GM18858 (cell line): Measurements from ENCODE around the gene PCIF1.

Experiments used
- ATAC-seq: cut with Tn5 transposase; IDR thresholded peaks from one replicate; pipeline ENCODE4 v1.9.1; 2021; ENCODE audit not compliant: unreplicated experiment

PCIF1 gene

GRCh38 chr20:45904583-45905504 lies 29.6 kb upstream of the PCIF1 start:
- ATAC-seq: no peak

- no peak for ATAC-seq
These were observed 28.9 kb upstream of the PCIF1 start for GRCh38 chr20:45905505-45906079.

GRCh38 chr20:45907219-45907948 lies 27.1 kb upstream of the PCIF1 start:
- no peak for ATAC-seq

- ATAC-seq: no peak
These were observed 26.4 kb upstream of the PCIF1 start for GRCh38 chr20:45908084-45908483.

GRCh38 chr20:45909336-45909808 lies 25.1 kb upstream of the PCIF1 start:
- ATAC-seq: no peak

GRCh38 chr20:45909817-45910669 lies 24.4 kb upstream of the PCIF1 start:
- no peak for ATAC-seq

GRCh38 chr20:45910670-45911485 lies 23.6 kb upstream of the PCIF1 start:
- peak; percentile 73 for ATAC-seq

GRCh38 chr20:45911486-45912343 lies 22.8 kb upstream of the PCIF1 start, which contains the start of gene PLTP:
Gene PLTP, minus strand, starts transcription at chr20:45912155. Its CDS starts 703 bp downstream, at chr20:45911452.
- ATAC-seq: no peak

- no peak for ATAC-seq
These were observed 22.2 kb upstream of the PCIF1 start for GRCh38 chr20:45912344-45912682.

GRCh38 chr20:45913116-45913515 lies 21.4 kb upstream of the PCIF1 start:
- ATAC-seq: no peak

GRCh38 chr20:45917790-45918141 lies 16.7 kb upstream of the PCIF1 start:
- ATAC-seq: no peak

GRCh38 chr20:45918182-45918737 lies 16.2 kb upstream of the PCIF1 start:
- ATAC-seq: no peak

- no peak for ATAC-seq
These were observed 15.5 kb upstream of the PCIF1 start for GRCh38 chr20:45918779-45919537.

- ATAC-seq: no peak
These were observed 14.7 kb upstream of the PCIF1 start for GRCh38 chr20:45919542-45920399.

- no peak for ATAC-seq
These were observed 13.8 kb upstream of the PCIF1 start for GRCh38 chr20:45920462-45921336.
